B cell (primary cell): ENCODE measurements around the gene C2CD3. TPM values are rescaled to one million over a fixed set of nuclear protein-coding genes. Genes with fewer than 3 reads are reported as not detected.

Source experiments
- ATAC-seq: fragments of 200-7000 bp; cut with Tn5 transposase; one replicate; pipeline ENCODE4 v1.10.0; 2021; ENCODE audit warnings: low read depth, mild to moderate bottlenecking, moderate number of reproducible peaks, moderate library complexity
- CTCF ChIA-PET: fragments of 350-600 bp; sonication (Branson Sonifier 250); formaldehyde crosslinking; loops from one replicate; lab custom pipeline; 2021; ENCODE audit warnings: antibody characterized with exemption, inconsistent platforms; lab: Charles Lee
- POLR2A ChIA-PET: fragments of 350-600 bp; sonication (Branson Sonifier 250); formaldehyde crosslinking; loops from one replicate; lab custom pipeline; 2021; ENCODE audit warnings: antibody characterized with exemption; lab: Charles Lee
- DNase-seq: peaks from one replicate; pipeline ENCODE4 v3.0.0; 2013
- H2AFZ ChIP-seq: 2 replicates; pipeline ENCODE4 v1.6.1; 2012; ENCODE audit warnings: mild to moderate bottlenecking, low read depth, low read length; ENCODE audit not compliant: insufficient read depth, poor library complexity, severe bottlenecking
- H3K27ac ChIP-seq, 2 donors: 1 replicate in 1 of 2; 2 replicates in 1 of 2; pipeline ENCODE4 v1.5.1; 2012 to 2013; ENCODE audit warnings: low read length in 2 of 2, mild to moderate bottlenecking in 2 of 2, moderate library complexity in 1 of 2
- H3K27me3 ChIP-seq, 4 experiments: fragments of 200-600 bp in 1 of 4; sonication (generic) in 1 of 4; replicated peaks in 1 of 4; 1 replicate in 2 of 4; 2 replicates in 2 of 4; pipeline versions ENCODE4 v1.6.1 to v1.7.0; 2013 to 2016; ENCODE audit warnings: low read length in 3 of 4, mild to moderate bottlenecking in 2 of 4, mixed read lengths in 1 of 4, moderate library complexity in 1 of 4; ENCODE audit not compliant: insufficient read depth in 4 of 4, control insufficient read depth in 3 of 4; ENCODE audit errors: control extremely low read depth in 1 of 4
- H3K36me3 ChIP-seq, 2 experiments: replicated peaks in 1 of 2; 1 replicate in 1 of 2; 2 replicates in 1 of 2; pipeline versions ENCODE4 v1.6.1 to v1.7.1; 2013; ENCODE audit warnings: low read length in 1 of 2; ENCODE audit not compliant: insufficient read depth in 2 of 2, control insufficient read depth in 1 of 2; ENCODE audit errors: control extremely low read depth in 1 of 2, extremely low read depth in 1 of 2
- H3K4me1 ChIP-seq, 2 donors: fragments of 200-600 bp in 1 of 2; sonication (generic) in 1 of 2; 1 replicate in 1 of 2; 2 replicates in 1 of 2; pipeline versions ENCODE4 v1.5.1 to v1.6.1; 2013 to 2017; ENCODE audit warnings: low read length in 2 of 2; ENCODE audit not compliant: control insufficient read depth in 2 of 2, insufficient read depth in 2 of 2
- H3K4me2 ChIP-seq: replicated peaks from 2 replicates; pipeline ENCODE3; 2012; ENCODE audit warnings: mild to moderate bottlenecking, low read depth, low read length; ENCODE audit not compliant: poor library complexity, severe bottlenecking
- H3K4me3 ChIP-seq, 5 experiments: fragments of 200-600 bp in 1 of 5; sonication (generic) in 1 of 5; 1 replicate in 3 of 5; 2 replicates in 2 of 5; pipeline versions ENCODE4 v1.5.1 to v1.7.0; 2011 to 2016; ENCODE audit warnings: low read length in 4 of 5, mild to moderate bottlenecking in 4 of 5, low read depth in 2 of 5, control low read depth in 1 of 5, moderate library complexity in 1 of 5; ENCODE audit not compliant: insufficient read depth in 1 of 5; ENCODE audit errors: control extremely low read depth in 1 of 5, extremely low read depth in 1 of 5
- H3K79me2 ChIP-seq: fragments of 200-600 bp; sonication (generic); one replicate; pipeline ENCODE4 v1.6.0; 2016; ENCODE audit warnings: low read length; ENCODE audit not compliant: control insufficient read depth, insufficient read depth
- H3K9ac ChIP-seq: fragments of 200-600 bp; sonication (generic); 2 replicates; pipeline ENCODE4 v1.6.1; 2017; ENCODE audit warnings: mild to moderate bottlenecking, low read length, moderate library complexity
- H3K9me3 ChIP-seq, 3 donors: one replicate each; pipeline versions ENCODE4 v1.6.1 to v1.7.1; 2013; ENCODE audit warnings: low read length in 2 of 3; ENCODE audit not compliant: control insufficient read depth in 2 of 3, insufficient read depth in 1 of 3; ENCODE audit errors: control extremely low read depth in 1 of 3
- H4K20me1 ChIP-seq: 2 replicates; pipeline ENCODE4 v1.6.0; 2012; ENCODE audit warnings: mild to moderate bottlenecking, low read length; ENCODE audit not compliant: insufficient read depth, control insufficient read depth, poor library complexity, severe bottlenecking
- H3K27ac Mint-ChIP-seq: one replicate; pipeline ENCODE4 v1.8.0; 2021; ENCODE audit warnings: mixed read lengths
- H3K27me3 Mint-ChIP-seq: one replicate; pipeline ENCODE4 v1.8.0; 2021; ENCODE audit warnings: mixed read lengths
- H3K4me1 Mint-ChIP-seq: one replicate; pipeline ENCODE4 v1.8.0; 2021; ENCODE audit warnings: mixed read lengths
- H3K4me3 Mint-ChIP-seq: one replicate; pipeline ENCODE4 v1.8.0; 2021; ENCODE audit warnings: mixed read lengths
- H3K9me3 Mint-ChIP-seq: one replicate; pipeline ENCODE4 v1.8.0; 2022; ENCODE audit warnings: mixed read lengths; ENCODE audit not compliant: insufficient read depth
- CTCF ChIP-seq: fragments of 200-600 bp; IDR thresholded peaks from one replicate; pipeline ENCODE4 v1.8.0; 2022; ENCODE audit warnings: antibody characterized with exemption, mild to moderate bottlenecking
- EZH2 ChIP-seq: IDR thresholded peaks from 2 replicates; pipeline ENCODE4 v1.6.1; 2012; ENCODE audit warnings: borderline replicate concordance, low read depth, mild to moderate bottlenecking, moderate library complexity, low read length; ENCODE audit not compliant: insufficient read depth, poor library complexity, severe bottlenecking
- WGBS: methylation state at CpG from one replicate; pipeline ENCODE4 v1.1.5; 2013; ENCODE audit warnings: missing lambda C conversion rate; ENCODE audit not compliant: insufficient coverage; 5-methylcytosine and 5-hydroxymethylcytosine counted together
- intact Hi-C: fragments of 100-400 bp; cut with micrococcal nuclease; formaldehyde crosslinking; loops from one replicate; pipeline ENCODE4 v1.10.0; 2022
- polyA plus RNA-seq: library from polyadenylated mRNA; depleted of rRNA; stranded (reverse); fragments of >200 nt; gene quantifications from 2 replicates; pipeline ENCODE4 v1.2.3, GENCODE V29; 2012
- total RNA-seq, 2 donors: library from RNA; stranded (reverse); fragments of 120-200 nt in 1 of 2; gene quantifications; 1 replicate in 1 of 2; 2 replicates in 1 of 2; pipeline versions ENCODE4 v1.2.3 to v1.2.4, GENCODE V29; 2013 to 2022

The C2CD3 gene
- total and polyA plus RNA-seq, 2 donors (not counting 1 experiment from before 2014, with no cell fraction given): 19.8 to 69.0 TPM

- Mint-ChIP-seq H3K4me1 (peaks cover 68% of the 10 kb centered on the region), H3K27ac (peak overlapping the region; percentile 96), H3K4me3 (no peak overlapping the region), H3K9me3 (no peaks in the 10 kb centered on the region), H3K27me3 (no peaks in the 10 kb centered on the region)
- peaks cover 14% of the 10 kb centered on the region for H4K20me1 ChIP-seq
- H2AFZ ChIP-seq: no peak overlapping the region
- no peaks in the 10 kb centered on the region for H3K27me3 ChIP-seq
- DNase-seq (no peak), ATAC-seq (no peak)
- POLR2A ChIA-PET: interaction anchor here (0.6 to 9.4 kb wide), 4 partner anchors 13 to 29 kb away, joined by 3 to 155 read pairs (median 3); partner anchors contain the start of gene UCP2
- H3K9ac ChIP-seq: no peak overlapping the region
- H3K27ac ChIP-seq: peak overlapping the region in 1 of 2 donors; percentile 78
- intact Hi-C loops: no loop called here
- TF ChIP-seq EZH2 (no peak), CTCF (no peak)
- H3K79me2 ChIP-seq: peaks cover 8% of the 10 kb centered on the region
- H3K9me3 ChIP-seq: no peaks in the 10 kb centered on the region
- no peak overlapping the region for H3K4me3 ChIP-seq
- H3K4me2 ChIP-seq: no peak overlapping the region
- WGBS: 90% methylated on average over 14 of the region's 15 CpGs
- H3K36me3 ChIP-seq: no peaks in the 10 kb centered on the region
- peaks cover 53 to 70% of the 10 kb centered on the region in 2 donors for H3K4me1 ChIP-seq
- CTCF ChIA-PET: interaction anchor here (0.8 to 9.9 kb wide), 3 partner anchors 13 to 66 kb away, joined by 3 to 97 read pairs (median 15); partner anchors contain the start of gene UCP2
Measured at GRCh38 chr11:73968356-73968966, 202.3 kb downstream of the C2CD3 start.

- DNase-seq (peak; percentile 39), ATAC-seq (no peak)
- Histone ChIP-seq H3K27ac (no peak overlapping the region), H3K4me1 (peaks cover 27 to 43% of the 10 kb centered on the region in 2 donors), H3K36me3 (no peaks in the 10 kb centered on the region), H3K27me3 (no peaks in the 10 kb centered on the region), H3K4me2 (no peak overlapping the region), H3K9me3 (no peaks in the 10 kb centered on the region), H3K4me3 (no peak overlapping the region), H2AFZ (no peak overlapping the region), H4K20me1 (no peaks in the 10 kb centered on the region), H3K79me2 (peaks cover 8% of the 10 kb centered on the region), H3K9ac (no peak overlapping the region)
- ChIA-PET POLR2A (no interaction called here), CTCF (interaction anchor here (1.0 to 9.9 kb wide), 9 partner anchors 16 to 289 kb away, joined by 3 to 97 read pairs (median 3); partner anchors contain the start of genes C2CD3, PPME1 and UCP2)
- TF ChIP-seq CTCF (no peak), EZH2 (no peak)
- peaks cover 41% of the 10 kb centered on the region for H3K4me1 Mint-ChIP-seq
- intact Hi-C loops: loop anchor here (2.0 kb wide), 2 partner anchors 205 to 289 kb away; partner anchors contain the start of genes C2CD3 and PPME1
- no peak overlapping the region for H3K27ac Mint-ChIP-seq
- WGBS: 80% methylated on average over 1 of the region's 2 CpGs
- H3K4me3 Mint-ChIP-seq: no peak overlapping the region
- H3K9me3 Mint-ChIP-seq: no peaks in the 10 kb centered on the region
- H3K27me3 Mint-ChIP-seq: no peaks in the 10 kb centered on the region
Measured at GRCh38 chr11:73965764-73966121, 205.1 kb downstream of the C2CD3 start.
